ENCODE results near the gene KMT2D. TPM values are rescaled to one million over a fixed set of nuclear protein-coding genes. Genes with fewer than 3 reads are reported as not detected.

Gene KMT2D
- total and polyA plus RNA-seq, 10 of the 15 experiments (the other 5 are each of a cell fraction or from before 2014, with no cell fraction given): 0.51 to 71.5 (median 10.4) TPM

GRCh38 chr12:49013428-49013827 lies 47.2 kb downstream of the KMT2D start:
- in situ Hi-C loops (cut with MboI): no loop called here
- CTCF ChIA-PET: interaction anchor here (0.8 to 11.1 kb wide), 5 partner anchors 17 to 148 kb away, joined by 3 to 172 read pairs (median 4); partner anchors contain the start of genes DDN and RND1
- BruUV-seq (replicated peaks): no TSS peak
- WGBS (ENCODE audit: insufficient coverage, insufficient replicate concordance, low lambda C conversion rate, missing lambda C conversion rate): 95% methylated on average over 3 of the region's 3 CpGs
- no peak for TF ChIP-seq STAT1 (conservative IDR thresholded peaks at IDR 0.05)
- no peak for TF ChIP-seq ASH2L (IDR thresholded peaks at IDR 0.05; ENCODE audit: borderline replicate concordance, low read depth)
- H3K79me2 ChIP-seq (ENCODE audit: control insufficient read depth, insufficient read depth, low read length): peaks cover 20% of the 10 kb centered on the region
- no peak overlapping the region for H3K27ac ChIP-seq (ENCODE audit: control insufficient read depth, insufficient read depth)
- DNase-seq (ENCODE audit: low read depth, low spot score) (no peak), FAIRE-seq (no peak), ATAC-seq (no peak)
- no peaks in the 10 kb centered on the region for H3K4me1 ChIP-seq (ENCODE audit: control insufficient read depth, insufficient read depth, low read length)
- SMC1A ChIA-PET (ENCODE audit: uncharacterized antibody, unreplicated experiment): interaction anchor here (0.6 to 7.5 kb wide), 2 partner anchors 12 to 21 kb away, joined by 3 to 47 read pairs; partner anchors contain the start of gene DDN
- POLR2A ChIA-PET: interaction anchor here (1.2 kb wide), 1 partner anchor 14 kb away, joined by 3 read pairs; no protein-coding TSS in a partner anchor
- no peaks in the 10 kb centered on the region for H4K20me1 ChIP-seq (ENCODE audit: control insufficient read depth, insufficient read depth)
- peaks cover 0 to 20% of the 10 kb centered on the region in 2 experiments; a peak in 2 of 4 replicates for H3K36me3 ChIP-seq (ENCODE audit: control insufficient read depth in 2 of 2, insufficient read depth in 2 of 2, low read length in 1 of 2)
- H3K4me3 ChIP-seq: no peak overlapping the region
- intact Hi-C loops (cut with micrococcal nuclease; ENCODE audit: unreplicated experiment): no loop called here
- no peak overlapping the region for H3K4me2 ChIP-seq (ENCODE audit: control insufficient read depth, insufficient read depth)
- H2AFZ ChIP-seq (ENCODE audit: control insufficient read depth, low read depth, low read length): no peak overlapping the region
- no peaks in the 10 kb centered on the region for H3K9me3 ChIP-seq (replicated peaks; ENCODE audit: control insufficient read depth, insufficient read depth, low read length)
- RAD21 ChIA-PET (ENCODE audit: unreplicated experiment): interaction anchor here (5.0 kb wide), 1 partner anchor 16 kb away, joined by 62 read pairs; the partner anchor contains the start of gene DDN
- no peak overlapping the region for H3K9ac ChIP-seq (ENCODE audit: control insufficient read depth, insufficient read depth, low read length)
- H3K27me3 ChIP-seq (replicated peaks in 1 of 2; ENCODE audit: control insufficient read depth in 2 of 2, insufficient read depth in 2 of 2, low read length in 1 of 2): no peaks in the 10 kb centered on the region

- RAD21 ChIA-PET (ENCODE audit: unreplicated experiment): no interaction called here
- TF ChIP-seq ELK1 (IDR thresholded peaks at IDR 0.05; ENCODE audit: low read depth, low read length) (no peak), JUNB (IDR thresholded peaks at IDR 0.05) (no peak), NFIC (IDR thresholded peaks at IDR 0.05; ENCODE audit: low read depth, low read length) (no peak), NBN (IDR thresholded peaks at IDR 0.05) (no peak), PRDM15 (CRISPR knock-in tag; IDR thresholded peaks at IDR 0.05) (no peak), SREBF2 (IDR thresholded peaks at IDR 0.05; ENCODE audit: low read length) (no peak), SKIL (IDR thresholded peaks at IDR 0.05; ENCODE audit: low read depth, poor library complexity, severe bottlenecking) (no peak), KDM1A (IDR thresholded peaks at IDR 0.05; ENCODE audit: borderline replicate concordance) (no peak), TAF1 (IDR thresholded peaks at IDR 0.05; ENCODE audit: borderline replicate concordance, low read depth, low read length) (no peak)
These were observed 47.9 kb downstream of the KMT2D start for GRCh38 chr12:49012739-49013138.

More at GRCh38 chr12:49012739-49013138, 47.9 kb downstream of the KMT2D start:
- no peak overlapping the region for H3K27ac ChIP-seq (ENCODE audit: control insufficient read depth, insufficient read depth)
- DNase-seq (ENCODE audit: low read depth, low spot score) (no peak), FAIRE-seq (no peak), ATAC-seq (no peak)
- no peak overlapping the region for H2AFZ ChIP-seq (ENCODE audit: control insufficient read depth, low read depth, low read length)
- ChIA-PET SMC1A (ENCODE audit: uncharacterized antibody, unreplicated experiment) (interaction anchor here (2.0 to 7.5 kb wide), 2 partner anchors 11 to 16 kb away, joined by 6 to 47 read pairs; partner anchors contain the start of gene DDN), POLR2A (interaction anchor here (0.5 to 1.2 kb wide), 3 partner anchors 9 to 55 kb away, joined by 3 read pairs; no protein-coding TSS in a partner anchor), CTCF (interaction anchor here (0.8 to 11.1 kb wide), 4 partner anchors 16 to 148 kb away, joined by 3 to 172 read pairs (median 18); partner anchors contain the start of genes DDN and RND1)
- H3K9me3 ChIP-seq (replicated peaks; ENCODE audit: control insufficient read depth, insufficient read depth, low read length): no peaks in the 10 kb centered on the region
- in situ Hi-C loops (cut with MboI): no loop called here
- no peak overlapping the region for H3K9ac ChIP-seq (ENCODE audit: control insufficient read depth, insufficient read depth, low read length)
- H3K36me3 ChIP-seq (ENCODE audit: control insufficient read depth in 2 of 2, insufficient read depth in 2 of 2, low read length in 1 of 2): peaks cover 0 to 20% of the 10 kb centered on the region in 2 experiments; a peak in 2 of 4 replicates
- no peaks in the 10 kb centered on the region for H3K4me1 ChIP-seq (ENCODE audit: control insufficient read depth, insufficient read depth, low read length)
- no peak overlapping the region for H3K4me2 ChIP-seq (ENCODE audit: control insufficient read depth, insufficient read depth)
- H3K4me3 ChIP-seq: no peak overlapping the region
- peaks cover 13% of the 10 kb centered on the region for H3K79me2 ChIP-seq (ENCODE audit: control insufficient read depth, insufficient read depth, low read length)
- no peaks in the 10 kb centered on the region for H3K27me3 ChIP-seq (replicated peaks in 1 of 2; ENCODE audit: control insufficient read depth in 2 of 2, insufficient read depth in 2 of 2, low read length in 1 of 2)
- intact Hi-C loops (cut with micrococcal nuclease; ENCODE audit: unreplicated experiment): no loop called here
- no peaks in the 10 kb centered on the region for H4K20me1 ChIP-seq (ENCODE audit: control insufficient read depth, insufficient read depth)
- BruUV-seq (replicated peaks): no TSS peak

Measured in GM12878 (cell line).